MCF 10A (cell line): ENCODE data around the gene AKNA. TPM values are rescaled to one million over a fixed set of nuclear protein-coding genes. Genes with fewer than 3 reads are reported as not detected.

Source experiments
- BruUV-seq: library from RNA; stranded (reverse); fragments of 400-500 nt; replicated peaks from 2 replicates; lab custom pipeline; 2021; lab: Mats Ljungman, UMichigan
- CTCF ChIA-PET: fragments of 300-600 bp; sonication (Branson Sonifier 250); formaldehyde crosslinking; extraction: SDS; loops from one replicate; lab custom pipeline; 2021; ENCODE audit warnings: antibody characterized with exemption, inconsistent platforms; lab: Yijun Ruan, JAX
- POLR2A ChIA-PET: fragments of 300-600, 350-650 bp; sonication (Branson Sonifier 250); formaldehyde crosslinking; extraction: SDS; loops from one replicate; lab custom pipeline; 2020; ENCODE audit warnings: antibody characterized with exemption, inconsistent platforms; lab: Yijun Ruan, JAX
- DNase-seq: peaks from one replicate; pipeline ENCODE4 v3.0.0-alpha.2; 2018; ENCODE audit not compliant: unreplicated experiment
- H3K27ac Mint-ChIP-seq: one replicate; pipeline ENCODE4 v1.8.0; 2022; ENCODE audit warnings: mild to moderate bottlenecking, low read depth, mixed read lengths; ENCODE audit not compliant: unreplicated experiment
- H3K27me3 Mint-ChIP-seq: one replicate; pipeline ENCODE4 v1.8.0; 2022; ENCODE audit warnings: mixed read lengths; ENCODE audit not compliant: insufficient read depth, unreplicated experiment
- H3K36me3 Mint-ChIP-seq: one replicate; pipeline ENCODE4 v1.8.0; 2022; ENCODE audit warnings: mild to moderate bottlenecking, moderate library complexity, mixed read lengths; ENCODE audit not compliant: insufficient read depth, unreplicated experiment
- H3K4me1 Mint-ChIP-seq: one replicate; pipeline ENCODE4 v1.8.0; 2022; ENCODE audit warnings: mixed read lengths; ENCODE audit not compliant: insufficient read depth, unreplicated experiment
- H3K4me3 Mint-ChIP-seq: one replicate; pipeline ENCODE4 v1.8.0; 2022; ENCODE audit warnings: mild to moderate bottlenecking, moderate library complexity, mixed read lengths; ENCODE audit not compliant: unreplicated experiment
- H3K9me3 Mint-ChIP-seq: one replicate; pipeline ENCODE4 v1.8.0; 2022; ENCODE audit warnings: mixed read lengths; ENCODE audit not compliant: unreplicated experiment
- CTCF ChIP-seq: fragments of 200-600 bp; IDR thresholded peaks from one replicate; pipeline ENCODE4 v1.8.0; 2022; ENCODE audit warnings: antibody characterized with exemption, mild to moderate bottlenecking; ENCODE audit not compliant: unreplicated experiment
- intact Hi-C: fragments of 100-400 bp; cut with micrococcal nuclease; formaldehyde crosslinking; loops from 2 replicates; pipeline ENCODE4 v1.14.1; 2022
- total RNA-seq: library from RNA; stranded (reverse); gene quantifications from 2 replicates; pipeline ENCODE4 v1.2.3, GENCODE V29; 2022

The AKNA gene
- total RNA-seq, 1 experiment from 2014 or later: 10.9 TPM

GRCh38 chr9:114427644-114428043 is 39.9 kb upstream of the AKNA start:
- H3K36me3 Mint-ChIP-seq: no peaks in the 10 kb centered on the region
- no peaks in the 10 kb centered on the region for H3K27me3 Mint-ChIP-seq
- CTCF ChIA-PET: interaction anchor here (0.7 to 1.3 kb wide), 5 partner anchors 22 to 311 kb away, joined by 3 to 5 read pairs (median 3); no protein-coding TSS in a partner anchor
- H3K4me1 Mint-ChIP-seq: no peaks in the 10 kb centered on the region
- no peak overlapping the region for H3K27ac Mint-ChIP-seq
- intact Hi-C loops: no loop called here
- no peak overlapping the region for H3K4me3 Mint-ChIP-seq
- no peak for TF ChIP-seq CTCF
- H3K9me3 Mint-ChIP-seq: no peaks in the 10 kb centered on the region
- POLR2A ChIA-PET: no interaction called here
- no peak for DNase-seq
- no TSS peak for BruUV-seq

GRCh38 chr9:114426046-114426948 is 38.5 kb upstream of the AKNA start:
- intact Hi-C loops: no loop called here
- no peak for DNase-seq
- H3K36me3 Mint-ChIP-seq: no peaks in the 10 kb centered on the region
- no peaks in the 10 kb centered on the region for H3K9me3 Mint-ChIP-seq
- no peaks in the 10 kb centered on the region for H3K4me1 Mint-ChIP-seq
- H3K27ac Mint-ChIP-seq: no peak overlapping the region
- no TSS peak for BruUV-seq
- no peak overlapping the region for H3K4me3 Mint-ChIP-seq
- CTCF ChIA-PET: interaction anchor here (1.3 to 1.4 kb wide), 2 partner anchors 9 to 227 kb away, joined by 3 to 6 read pairs; no protein-coding TSS in a partner anchor
- POLR2A ChIA-PET: interaction anchor here (0.6 to 1.0 kb wide), 2 partner anchors 9 to 31 kb away, joined by 3 to 4 read pairs; no protein-coding TSS in a partner anchor
- no peaks in the 10 kb centered on the region for H3K27me3 Mint-ChIP-seq
- TF ChIP-seq CTCF: no peak

- TF ChIP-seq CTCF: no peak
- no peak overlapping the region for H3K4me3 Mint-ChIP-seq
- H3K27me3 Mint-ChIP-seq: no peaks in the 10 kb centered on the region
- CTCF ChIA-PET: interaction anchor here (0.6 to 1.2 kb wide), 4 partner anchors 10 to 484 kb away, joined by 3 to 5 read pairs (median 3); partner anchors contain the start of gene TEX53
- no TSS peak for BruUV-seq
- POLR2A ChIA-PET: interaction anchor here (0.9 kb wide), 1 partner anchor 10 kb away, joined by 3 read pairs; no protein-coding TSS in a partner anchor
- no peak for DNase-seq
- H3K9me3 Mint-ChIP-seq: no peaks in the 10 kb centered on the region
- no peaks in the 10 kb centered on the region for H3K4me1 Mint-ChIP-seq
- intact Hi-C loops: no loop called here
- no peaks in the 10 kb centered on the region for H3K36me3 Mint-ChIP-seq
- H3K27ac Mint-ChIP-seq: no peak overlapping the region
Observed at GRCh38 chr9:114425126-114425525, 37.3 kb upstream of the AKNA start.

- Mint-ChIP-seq H3K9me3 (no peaks in the 10 kb centered on the region), H3K36me3 (no peaks in the 10 kb centered on the region), H3K4me3 (no peak overlapping the region), H3K27me3 (no peaks in the 10 kb centered on the region), H3K4me1 (no peaks in the 10 kb centered on the region), H3K27ac (no peak overlapping the region)
- TF ChIP-seq CTCF: no peak
- CTCF ChIA-PET: interaction anchor here (1.2 kb wide), 1 partner anchor 11 kb away, joined by 5 read pairs; no protein-coding TSS in a partner anchor
- POLR2A ChIA-PET: interaction anchor here (0.9 kb wide), 1 partner anchor 11 kb away, joined by 3 read pairs; no protein-coding TSS in a partner anchor
- intact Hi-C loops: no loop called here
- BruUV-seq: no TSS peak
- no peak for DNase-seq
Observed at GRCh38 chr9:114424126-114424525, 36.3 kb upstream of the AKNA start.
